HG02610 (cell line): ENCODE measurements around the gene MYB.

Experiments used
- ATAC-seq: cut with Tn5 transposase; IDR thresholded peaks from one replicate; pipeline ENCODE4 v1.9.1; 2021; ENCODE audit warnings: mild to moderate bottlenecking, moderate library complexity; ENCODE audit not compliant: unreplicated experiment

The MYB gene

GRCh38 chr6:135219346-135219745 is 38.2 kb downstream of the MYB start:
- ATAC-seq: no peak

- no peak for ATAC-seq
Measured at GRCh38 chr6:135221042-135221441, 39.9 kb downstream of the MYB start.

- no peak for ATAC-seq
Measured at GRCh38 chr6:135221505-135221904, 40.4 kb downstream of the MYB start.

GRCh38 chr6:135222623-135223022 is 41.5 kb downstream of the MYB start:
- no peak for ATAC-seq

- no peak for ATAC-seq
Measured at GRCh38 chr6:135224037-135224647, 43.0 kb downstream of the MYB start.

GRCh38 chr6:135225911-135226310 is 44.8 kb downstream of the MYB start:
- ATAC-seq: no peak

- peak; percentile 77 for ATAC-seq
Measured at GRCh38 chr6:135226537-135226936, 45.4 kb downstream of the MYB start.

GRCh38 chr6:135227349-135227748 is 46.2 kb downstream of the MYB start:
- ATAC-seq: no peak

- no peak for ATAC-seq
Measured at GRCh38 chr6:135227758-135228157, 46.6 kb downstream of the MYB start.

- ATAC-seq: peak; percentile 47
Measured at GRCh38 chr6:135228486-135228885, 47.4 kb downstream of the MYB start.

- no peak for ATAC-seq
Measured at GRCh38 chr6:135229996-135230395, 48.9 kb downstream of the MYB start.

GRCh38 chr6:135230711-135231468 is 49.8 kb downstream of the MYB start:
- ATAC-seq: no peak

GRCh38 chr6:135231469-135231844 is 50.3 kb downstream of the MYB start:
- peak; percentile 45 for ATAC-seq

- peak; percentile 40 for ATAC-seq
Measured at GRCh38 chr6:135233686-135234491, 52.8 kb downstream of the MYB start.

GRCh38 chr6:135234492-135234780 is 53.3 kb downstream of the MYB start:
- no peak for ATAC-seq

GRCh38 chr6:135235716-135236115 is 54.6 kb downstream of the MYB start:
- ATAC-seq: no peak

GRCh38 chr6:135236319-135236718 is 55.2 kb downstream of the MYB start:
- no peak for ATAC-seq

- ATAC-seq: no peak
Measured at GRCh38 chr6:135236732-135237131, 55.6 kb downstream of the MYB start.

GRCh38 chr6:135240711-135241110 is 59.6 kb downstream of the MYB start:
- no peak for ATAC-seq

- ATAC-seq: no peak
Measured at GRCh38 chr6:135243871-135244796, 63.0 kb downstream of the MYB start.

GRCh38 chr6:135244805-135245204 is 63.7 kb downstream of the MYB start:
- no peak for ATAC-seq
